Lower leg skin (tissue), 3 donors: Measurements from ENCODE around the gene KRTAP4-9.

Source experiments
- CTCF ChIP-seq, 3 donors: fragments of 450-650 bp; IDR thresholded peaks; one replicate each; pipeline ENCODE4 v1.5.1; 2016; ENCODE audit warnings: antibody characterized with exemption in 3 of 3, mild to moderate bottlenecking in 3 of 3, moderate library complexity in 2 of 3
- POLR2A ChIP-seq, 2 donors: fragments of 450-650 bp; IDR thresholded peaks; one replicate each; pipeline ENCODE4 v1.6.1; 2016 to 2017; ENCODE audit warnings: antibody characterized with exemption in 2 of 2, mild to moderate bottlenecking in 1 of 2, moderate library complexity in 1 of 2

GRCh38 chr17:41125064-41125463 lies 19.9 kb downstream of the KRTAP4-9 start:
- TF ChIP-seq POLR2A (IDR thresholded peaks at IDR 0.05) = no peak
- no peak for TF ChIP-seq CTCF (IDR thresholded peaks at IDR 0.05)
